Astrocyte of the cerebellum (primary cell): ENCODE measurements around the gene WFIKKN1.

ENCODE experiments used
- DNase-seq: peaks from one replicate; pipeline ENCODE4 v3.0.0-alpha.2; 2011; ENCODE audit warnings: low read depth
- H3K4me3 ChIP-seq: 2 replicates; pipeline ENCODE4 v1.5.1; 2011; ENCODE audit warnings: mild to moderate bottlenecking, low read depth, low read length, moderate library complexity
- in situ Hi-C: cut with HindIII; loops from 2 replicates; pipeline ENCODE4 v1.10.0; 2017; ENCODE audit warnings: low sequenced_read_pairs
- TF ChIP-seq, protein P1 (sequence below): IDR thresholded peaks from 2 replicates; pipeline ENCODE4 v1.5.1; 2012; ENCODE audit warnings: low read length, low read depth, moderate library complexity, mild to moderate bottlenecking; ENCODE audit errors: missing control alignments

Gene WFIKKN1, protein sequence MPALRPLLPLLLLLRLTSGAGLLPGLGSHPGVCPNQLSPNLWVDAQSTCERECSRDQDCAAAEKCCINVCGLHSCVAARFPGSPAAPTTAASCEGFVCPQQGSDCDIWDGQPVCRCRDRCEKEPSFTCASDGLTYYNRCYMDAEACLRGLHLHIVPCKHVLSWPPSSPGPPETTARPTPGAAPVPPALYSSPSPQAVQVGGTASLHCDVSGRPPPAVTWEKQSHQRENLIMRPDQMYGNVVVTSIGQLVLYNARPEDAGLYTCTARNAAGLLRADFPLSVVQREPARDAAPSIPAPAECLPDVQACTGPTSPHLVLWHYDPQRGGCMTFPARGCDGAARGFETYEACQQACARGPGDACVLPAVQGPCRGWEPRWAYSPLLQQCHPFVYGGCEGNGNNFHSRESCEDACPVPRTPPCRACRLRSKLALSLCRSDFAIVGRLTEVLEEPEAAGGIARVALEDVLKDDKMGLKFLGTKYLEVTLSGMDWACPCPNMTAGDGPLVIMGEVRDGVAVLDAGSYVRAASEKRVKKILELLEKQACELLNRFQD

DNA sequence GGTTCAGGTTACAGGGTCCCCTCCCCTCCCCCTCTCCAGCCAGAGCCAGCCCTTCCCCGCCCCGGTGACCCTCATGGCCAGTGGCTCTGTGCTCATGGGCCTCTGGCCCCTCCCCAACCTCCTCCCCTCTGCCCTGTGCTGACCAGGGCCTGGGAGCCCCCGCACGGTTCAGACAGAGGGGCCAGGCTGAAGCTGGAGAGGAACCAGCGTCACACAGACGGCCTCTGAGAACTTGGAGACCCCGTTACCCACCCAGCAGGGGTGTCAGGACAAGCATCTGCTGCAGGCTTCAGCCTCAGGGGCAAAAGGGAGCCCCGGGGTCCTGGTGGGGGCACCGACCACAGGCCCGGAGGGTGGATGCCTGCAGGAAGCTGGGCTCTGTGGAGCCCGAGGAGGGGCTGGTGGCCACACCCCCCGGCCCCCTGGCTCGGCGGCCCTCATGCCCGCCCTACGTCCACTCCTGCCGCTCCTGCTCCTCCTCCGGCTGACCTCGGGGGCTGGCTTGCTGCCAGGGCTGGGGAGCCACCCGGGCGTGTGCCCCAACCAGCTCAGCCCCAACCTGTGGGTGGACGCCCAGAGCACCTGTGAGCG, at the start of gene WFIKKN1:
TSS of gene WFIKKN1 (plus strand) at position 171 of the 591 bp plus-strand sequence. CDS start at position 440, 269 bp downstream.
- no peak for DNase-seq
- in situ Hi-C loops = no loop called here
- no peak within 1 kb of the TSS for H3K4me3 ChIP-seq
- TF ChIP-seq, protein P1, sequence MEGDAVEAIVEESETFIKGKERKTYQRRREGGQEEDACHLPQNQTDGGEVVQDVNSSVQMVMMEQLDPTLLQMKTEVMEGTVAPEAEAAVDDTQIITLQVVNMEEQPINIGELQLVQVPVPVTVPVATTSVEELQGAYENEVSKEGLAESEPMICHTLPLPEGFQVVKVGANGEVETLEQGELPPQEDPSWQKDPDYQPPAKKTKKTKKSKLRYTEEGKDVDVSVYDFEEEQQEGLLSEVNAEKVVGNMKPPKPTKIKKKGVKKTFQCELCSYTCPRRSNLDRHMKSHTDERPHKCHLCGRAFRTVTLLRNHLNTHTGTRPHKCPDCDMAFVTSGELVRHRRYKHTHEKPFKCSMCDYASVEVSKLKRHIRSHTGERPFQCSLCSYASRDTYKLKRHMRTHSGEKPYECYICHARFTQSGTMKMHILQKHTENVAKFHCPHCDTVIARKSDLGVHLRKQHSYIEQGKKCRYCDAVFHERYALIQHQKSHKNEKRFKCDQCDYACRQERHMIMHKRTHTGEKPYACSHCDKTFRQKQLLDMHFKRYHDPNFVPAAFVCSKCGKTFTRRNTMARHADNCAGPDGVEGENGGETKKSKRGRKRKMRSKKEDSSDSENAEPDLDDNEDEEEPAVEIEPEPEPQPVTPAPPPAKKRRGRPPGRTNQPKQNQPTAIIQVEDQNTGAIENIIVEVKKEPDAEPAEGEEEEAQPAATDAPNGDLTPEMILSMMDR = no peak

DNA sequence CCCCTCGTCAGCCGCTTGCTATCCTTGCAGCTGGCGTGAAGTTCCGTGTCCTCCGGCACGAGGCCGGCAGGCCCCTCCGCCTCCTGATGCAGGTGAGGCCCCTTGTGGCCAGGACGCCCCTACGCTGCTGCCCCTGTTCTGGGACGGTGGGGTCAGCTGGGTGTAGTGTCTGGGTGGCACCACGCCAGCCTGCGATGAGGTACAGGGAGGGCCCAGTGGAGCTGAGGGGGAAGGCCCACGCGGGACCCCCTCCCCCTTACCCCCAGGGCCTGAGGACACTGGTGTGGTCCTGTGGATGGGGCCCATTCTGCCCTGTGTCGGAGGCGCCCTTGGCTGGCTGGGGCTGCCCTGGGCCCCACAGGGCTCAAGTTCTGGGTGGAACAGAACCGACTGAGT, 48.6 kb upstream of the WFIKKN1 start:
- in situ Hi-C loops = no loop called here
- H3K4me3 ChIP-seq = no peak overlapping the region
- DNase-seq = no peak
- TF ChIP-seq, protein P1 = no peak

DNA sequence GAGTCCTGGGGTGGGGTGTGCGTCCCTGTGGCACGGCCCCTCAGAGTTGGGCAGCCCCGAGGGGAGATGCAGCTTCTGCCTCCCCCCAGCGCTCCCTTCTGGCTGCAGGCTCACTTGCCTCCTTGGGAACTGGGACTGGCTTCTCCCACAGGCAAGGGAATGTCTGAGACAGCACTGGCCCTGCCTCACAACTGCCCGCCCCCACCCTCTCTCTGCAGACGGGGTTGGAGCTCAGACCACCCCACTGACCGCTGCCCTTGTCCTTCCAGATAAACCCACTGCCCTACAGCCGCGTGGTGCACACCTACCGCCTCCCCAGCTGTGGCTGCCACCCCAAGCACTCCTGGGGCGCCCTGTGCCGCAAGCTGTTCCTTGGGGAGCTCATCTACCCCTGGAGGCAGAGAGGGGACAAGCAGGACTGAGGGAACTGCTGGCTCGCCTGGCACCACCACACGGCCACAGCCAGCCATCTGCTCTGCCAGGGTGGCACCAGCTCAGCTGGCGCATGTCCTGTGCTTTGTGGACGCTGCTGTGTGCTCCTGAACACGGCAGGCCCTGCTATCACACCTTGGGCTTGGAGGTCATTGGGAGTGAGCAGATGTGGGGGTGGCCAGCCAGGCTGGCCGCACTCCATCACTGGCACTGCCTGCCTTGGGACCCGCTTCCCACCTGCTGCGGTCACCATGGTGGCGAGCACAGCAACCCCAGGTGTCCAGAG, 48.0 kb upstream of the WFIKKN1 start:
- TF ChIP-seq, protein P1 = no peak
- H3K4me3 ChIP-seq = no peak overlapping the region
- in situ Hi-C loops = no loop called here
- DNase-seq = no peak

DNA sequence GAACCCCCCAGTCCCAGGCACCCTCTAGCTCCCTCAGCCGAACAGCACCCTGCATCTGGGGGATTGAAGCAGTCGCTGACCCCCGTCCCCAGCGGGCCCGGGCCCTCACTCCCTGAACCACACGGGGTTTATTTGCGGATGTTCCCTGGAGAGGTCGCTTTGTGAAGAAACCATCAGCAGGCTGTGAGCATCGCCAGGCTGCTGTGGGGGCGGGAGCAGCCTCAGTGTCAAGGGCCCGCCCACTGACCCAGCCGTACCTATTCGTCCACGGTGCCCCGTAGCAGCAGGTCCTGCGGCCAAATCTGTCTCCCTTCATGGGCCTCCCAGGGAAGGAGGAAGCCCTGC, 47.3 kb upstream of the WFIKKN1 start:
- DNase-seq = no peak
- in situ Hi-C loops = no loop called here
- no peak overlapping the region for H3K4me3 ChIP-seq
- TF ChIP-seq, protein P1 = no peak

DNA sequence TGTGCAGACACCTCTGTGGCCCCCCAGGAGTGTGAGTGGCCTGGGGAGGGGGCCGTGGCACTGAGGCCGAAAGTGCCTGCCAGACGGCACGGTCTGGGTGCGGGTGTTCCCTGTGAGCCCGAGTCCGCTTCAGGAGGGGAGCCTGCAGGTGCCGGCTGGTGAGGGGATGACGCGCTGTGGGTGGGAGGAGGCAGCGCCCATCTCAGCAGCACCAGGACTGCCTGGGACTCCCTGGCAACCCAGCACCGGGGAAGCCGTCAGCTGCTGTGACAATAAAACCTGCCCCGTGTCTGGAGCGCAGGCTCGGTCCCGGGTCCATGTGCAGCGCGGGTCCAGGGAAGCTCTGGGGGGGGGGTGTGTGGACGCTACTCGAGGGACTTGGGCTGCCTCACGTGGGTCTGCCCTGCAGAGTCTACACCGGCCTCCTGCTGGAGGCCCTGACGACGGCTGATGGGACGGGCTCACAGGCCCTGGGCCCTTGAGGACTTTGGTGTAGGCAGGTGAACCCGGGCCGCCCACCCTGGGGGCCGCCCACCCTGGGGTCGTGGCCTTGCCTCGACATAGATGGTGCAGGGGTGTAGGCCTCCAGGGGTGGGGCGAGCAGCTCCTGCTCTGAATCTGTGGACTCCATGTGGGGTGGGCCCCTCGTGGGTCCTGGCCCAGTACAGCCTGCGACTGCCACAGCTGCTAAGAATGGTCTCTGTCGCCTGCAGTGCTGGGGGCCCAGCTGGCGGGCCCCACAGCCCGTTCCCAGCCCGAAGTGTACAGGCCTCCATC, 46.8 kb upstream of the WFIKKN1 start:
- no peak for DNase-seq
- in situ Hi-C loops = no loop called here
- H3K4me3 ChIP-seq = no peak overlapping the region
- TF ChIP-seq, protein P1 = no peak

DNA sequence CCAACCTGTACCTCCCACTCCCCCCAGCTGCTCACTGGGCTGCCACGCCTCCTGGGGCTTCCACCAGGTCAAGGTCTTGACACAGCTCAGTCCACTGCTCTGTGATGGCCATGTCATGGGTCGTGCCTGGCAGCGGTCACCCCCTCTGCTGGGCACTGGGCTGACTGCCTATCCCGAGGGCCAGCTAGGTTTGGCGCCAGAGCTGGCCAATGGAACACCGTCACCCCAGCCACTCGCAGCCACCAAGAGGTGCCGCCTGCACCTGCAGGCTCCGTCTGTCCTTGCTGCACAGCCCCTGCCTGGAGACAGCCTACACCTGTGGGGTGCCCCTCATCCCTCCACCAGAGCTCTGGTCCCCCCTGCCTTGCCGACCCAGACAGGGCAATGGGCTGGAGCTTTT, 45.4 kb upstream of the WFIKKN1 start:
- no peak overlapping the region for H3K4me3 ChIP-seq
- no peak for DNase-seq
- in situ Hi-C loops = no loop called here
- TF ChIP-seq, protein P1 = no peak
